Activated CD8-positive, alpha-beta T cell treated with anti-CD3 and anti-CD28 coated beads for 36 hours (primary cell): ENCODE measurements around the gene MYOM3. TPM values are rescaled to one million over a fixed set of nuclear protein-coding genes. Genes with fewer than 3 reads are reported as not detected.

Experiments
- ATAC-seq: fragments of 200-7000 bp; cut with Tn5 transposase; one replicate; pipeline ENCODE4 v1.10.0; 2021; ENCODE audit warnings: mild to moderate bottlenecking, moderate library complexity
- CTCF ChIA-PET: fragments of 350-600 bp; sonication (Branson Sonifier 250); formaldehyde crosslinking; loops from one replicate; lab custom pipeline; 2021; ENCODE audit warnings: antibody characterized with exemption; lab: Charles Lee
- POLR2A ChIA-PET: fragments of 350-600 bp; sonication (Branson Sonifier 250); formaldehyde crosslinking; loops from one replicate; lab custom pipeline; 2021; ENCODE audit warnings: antibody characterized with exemption; lab: Charles Lee
- DNase-seq: peaks from one replicate; pipeline ENCODE4 v3.0.0-alpha.2; 2020
- H3K27ac Mint-ChIP-seq: one replicate; pipeline ENCODE4 v1.8.0; 2021; ENCODE audit warnings: mild to moderate bottlenecking, mixed read lengths
- H3K27me3 Mint-ChIP-seq: one replicate; pipeline ENCODE4 v1.8.0; 2021; ENCODE audit warnings: mixed read lengths
- H3K36me3 Mint-ChIP-seq: one replicate; pipeline ENCODE4 v1.8.0; 2021; ENCODE audit warnings: low read depth, mixed read lengths
- H3K4me1 Mint-ChIP-seq: one replicate; pipeline ENCODE4 v1.8.0; 2021; ENCODE audit warnings: low read depth, mixed read lengths
- H3K4me3 Mint-ChIP-seq: one replicate; pipeline ENCODE4 v1.8.0; 2021; ENCODE audit warnings: mild to moderate bottlenecking, moderate library complexity, mixed read lengths
- H3K9me3 Mint-ChIP-seq: one replicate; pipeline ENCODE4 v1.8.0; 2021; ENCODE audit warnings: mixed read lengths
- intact Hi-C: fragments of 100-400 bp; cut with micrococcal nuclease; formaldehyde crosslinking; loops from one replicate; pipeline ENCODE4 v1.10.0; 2022
- total RNA-seq, 2 experiments: library from RNA; stranded (reverse); gene quantifications; one replicate each; pipeline ENCODE4 v1.2.3, GENCODE V29; 2021
- TF ChIP-seq, protein P1 (sequence below): fragments of 200-600 bp; IDR thresholded peaks from one replicate; pipeline ENCODE4 v1.8.0; 2022; ENCODE audit warnings: antibody characterized with exemption, mild to moderate bottlenecking

MYOM3 gene
- total RNA-seq, 2 experiments from 2014 or later, result not detected

DNA sequence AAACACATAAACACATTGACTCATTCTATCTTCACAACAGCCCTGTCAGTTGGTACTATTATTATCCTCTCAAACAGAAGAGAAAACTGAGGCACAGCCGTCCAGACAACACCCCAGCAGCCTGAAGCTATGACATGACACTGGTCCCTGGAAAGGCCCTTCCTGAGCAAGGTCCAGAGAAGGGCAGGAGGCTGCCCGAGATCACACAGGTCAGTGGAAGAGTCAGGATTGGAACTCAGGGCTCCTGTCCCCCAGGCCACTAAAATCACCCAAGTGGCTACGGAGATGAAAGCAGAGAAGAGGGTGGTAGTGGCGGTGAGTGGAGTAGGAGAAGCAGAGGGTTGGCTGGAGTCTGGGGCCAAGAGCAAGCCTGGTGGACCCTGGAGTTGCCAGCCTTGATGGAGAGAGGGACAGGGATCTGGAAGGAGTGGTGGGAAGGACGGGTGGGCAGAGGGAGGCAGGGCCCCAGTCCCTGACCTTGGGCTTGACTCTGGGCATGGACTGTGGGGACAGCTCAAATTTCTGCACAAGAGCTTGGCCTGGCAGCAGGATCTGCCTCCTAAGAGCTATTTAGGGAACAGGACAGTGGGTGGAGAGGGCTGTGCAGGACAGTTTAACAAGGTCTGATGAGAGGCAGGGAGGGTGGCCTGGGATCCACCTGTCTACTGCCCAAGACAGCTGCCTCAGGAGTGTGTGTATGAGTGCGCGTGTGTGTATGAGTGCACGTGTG lies 15.8 kb downstream of the MYOM3 start:
- Mint-ChIP-seq H3K4me1 (peaks cover 3% of the 10 kb centered on the region), H3K27ac (no peak overlapping the region), H3K36me3 (no peaks in the 10 kb centered on the region), H3K9me3 (no peaks in the 10 kb centered on the region), H3K27me3 (no peaks in the 10 kb centered on the region), H3K4me3 (no peak overlapping the region)
- TF ChIP-seq, protein P1, sequence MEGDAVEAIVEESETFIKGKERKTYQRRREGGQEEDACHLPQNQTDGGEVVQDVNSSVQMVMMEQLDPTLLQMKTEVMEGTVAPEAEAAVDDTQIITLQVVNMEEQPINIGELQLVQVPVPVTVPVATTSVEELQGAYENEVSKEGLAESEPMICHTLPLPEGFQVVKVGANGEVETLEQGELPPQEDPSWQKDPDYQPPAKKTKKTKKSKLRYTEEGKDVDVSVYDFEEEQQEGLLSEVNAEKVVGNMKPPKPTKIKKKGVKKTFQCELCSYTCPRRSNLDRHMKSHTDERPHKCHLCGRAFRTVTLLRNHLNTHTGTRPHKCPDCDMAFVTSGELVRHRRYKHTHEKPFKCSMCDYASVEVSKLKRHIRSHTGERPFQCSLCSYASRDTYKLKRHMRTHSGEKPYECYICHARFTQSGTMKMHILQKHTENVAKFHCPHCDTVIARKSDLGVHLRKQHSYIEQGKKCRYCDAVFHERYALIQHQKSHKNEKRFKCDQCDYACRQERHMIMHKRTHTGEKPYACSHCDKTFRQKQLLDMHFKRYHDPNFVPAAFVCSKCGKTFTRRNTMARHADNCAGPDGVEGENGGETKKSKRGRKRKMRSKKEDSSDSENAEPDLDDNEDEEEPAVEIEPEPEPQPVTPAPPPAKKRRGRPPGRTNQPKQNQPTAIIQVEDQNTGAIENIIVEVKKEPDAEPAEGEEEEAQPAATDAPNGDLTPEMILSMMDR, result no peak
- POLR2A ChIA-PET, result interaction anchor here (1.1 kb wide), 1 partner anchor 8 kb away, joined by 3 read pairs; no protein-coding TSS in a partner anchor
- CTCF ChIA-PET, result no interaction called here
- DNase-seq (no peak), ATAC-seq (no peak)
- intact Hi-C loops, result no loop called here

DNA sequence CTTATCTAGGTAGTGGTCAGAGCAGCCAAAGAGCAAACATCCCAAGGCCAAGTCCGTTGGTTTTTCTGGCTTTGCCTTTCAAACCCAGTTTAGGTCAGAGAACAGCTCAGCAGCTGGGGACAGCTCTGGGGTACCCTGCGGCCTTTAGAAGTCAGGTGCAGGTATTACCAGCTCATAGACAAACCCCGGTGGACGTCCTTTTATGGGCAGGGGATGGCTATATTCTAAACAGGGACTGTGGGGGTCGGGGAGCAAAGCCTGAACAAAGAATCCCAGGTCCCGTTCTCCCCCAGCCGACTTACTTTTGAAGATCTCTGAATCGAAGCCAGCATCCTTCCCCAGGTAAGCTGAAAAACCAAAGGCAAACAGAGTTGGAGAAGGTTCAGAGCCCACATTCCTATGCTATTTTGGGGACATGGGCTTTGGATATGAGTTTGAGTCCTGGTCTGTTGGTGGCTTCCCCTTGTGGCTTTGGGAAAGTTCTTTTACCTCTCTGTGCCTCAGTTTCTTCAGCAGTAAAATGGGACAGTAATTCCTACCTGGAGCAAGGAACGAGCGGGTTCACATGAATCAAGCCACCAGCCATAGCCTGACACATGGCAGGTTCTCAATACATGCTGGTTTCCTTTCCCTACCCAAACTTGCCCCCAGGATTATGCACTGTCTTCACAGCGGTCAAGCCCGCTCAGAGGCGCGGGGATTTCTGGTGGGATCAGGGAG lies 16.6 kb downstream of the MYOM3 start:
- no peak for ATAC-seq
- H3K9me3 Mint-ChIP-seq, result no peaks in the 10 kb centered on the region
- ChIA-PET POLR2A (interaction anchor here (1.1 kb wide), 1 partner anchor 9 kb away, joined by 3 read pairs; no protein-coding TSS in a partner anchor), CTCF (no interaction called here)
- peaks cover 3% of the 10 kb centered on the region for H3K4me1 Mint-ChIP-seq
- DNase-seq, result no peak
- no peaks in the 10 kb centered on the region for H3K27me3 Mint-ChIP-seq
- no peak overlapping the region for H3K4me3 Mint-ChIP-seq
- H3K27ac Mint-ChIP-seq, result no peak overlapping the region
- intact Hi-C loops, result no loop called here
- TF ChIP-seq, protein P1, result no peak
- no peaks in the 10 kb centered on the region for H3K36me3 Mint-ChIP-seq

DNA sequence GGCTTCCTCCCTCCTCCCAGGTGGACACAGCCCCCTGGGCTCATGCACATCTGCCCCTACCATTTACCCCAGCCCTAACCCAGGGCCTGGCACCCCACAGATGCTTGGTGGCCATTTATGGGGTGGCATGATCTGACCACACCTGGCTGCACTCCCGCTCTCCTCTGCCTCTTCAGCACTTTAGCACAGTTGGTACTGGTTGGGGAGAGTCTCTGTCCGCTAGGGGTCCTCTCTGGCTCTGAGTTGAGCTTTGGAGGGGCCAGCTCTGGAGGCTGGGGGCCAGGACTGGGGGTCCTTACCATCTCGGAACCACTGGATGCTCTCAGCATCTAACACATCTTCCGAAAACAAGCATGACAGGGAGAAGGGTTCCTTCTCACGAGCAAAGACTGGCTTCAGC lies 17.4 kb downstream of the MYOM3 start:
- H3K36me3 Mint-ChIP-seq, result no peaks in the 10 kb centered on the region
- TF ChIP-seq, protein P1, result no peak
- ATAC-seq (no peak), DNase-seq (no peak)
- intact Hi-C loops, result no loop called here
- H3K9me3 Mint-ChIP-seq, result no peaks in the 10 kb centered on the region
- H3K27ac Mint-ChIP-seq, result no peak overlapping the region
- CTCF ChIA-PET, result interaction anchor here (0.7 kb wide), 1 partner anchor 297 kb away, joined by 3 read pairs; no protein-coding TSS in a partner anchor
- no peaks in the 10 kb centered on the region for H3K27me3 Mint-ChIP-seq
- H3K4me3 Mint-ChIP-seq, result no peak overlapping the region
- POLR2A ChIA-PET, result no interaction called here
- peaks cover 3% of the 10 kb centered on the region for H3K4me1 Mint-ChIP-seq

DNA sequence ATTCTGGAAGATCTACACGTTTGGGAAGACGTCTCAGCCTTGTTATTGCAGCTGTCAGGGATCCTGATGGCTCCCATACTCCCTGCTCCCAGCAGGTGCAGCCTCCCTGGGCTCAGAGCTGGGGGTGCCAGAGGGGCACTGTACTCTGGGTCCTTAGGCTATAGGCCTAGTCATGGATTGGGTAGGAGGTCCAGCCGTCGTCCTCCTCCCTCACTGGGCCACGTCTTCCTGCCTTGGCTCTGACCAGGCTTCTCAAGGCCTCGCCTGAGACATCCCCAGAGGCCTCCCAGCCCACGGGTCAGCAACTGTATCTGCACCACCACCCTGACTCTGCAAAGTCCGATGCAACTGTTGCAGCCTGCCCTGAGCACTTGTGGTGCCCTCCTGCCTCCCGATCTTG lies 18.2 kb downstream of the MYOM3 start:
- no peak for ATAC-seq
- H3K27ac Mint-ChIP-seq, result no peak overlapping the region
- CTCF ChIA-PET, result interaction anchor here (0.7 kb wide), 1 partner anchor 296 kb away, joined by 3 read pairs; no protein-coding TSS in a partner anchor

More for the DNA sequence above, 18.2 kb downstream of the MYOM3 start:
- POLR2A ChIA-PET, result no interaction called here
- DNase-seq, result no peak
- peaks cover 3% of the 10 kb centered on the region for H3K4me1 Mint-ChIP-seq
- TF ChIP-seq, protein P1, result no peak
- intact Hi-C loops, result no loop called here
- H3K36me3 Mint-ChIP-seq, result no peaks in the 10 kb centered on the region
- H3K4me3 Mint-ChIP-seq, result no peak overlapping the region
- no peaks in the 10 kb centered on the region for H3K27me3 Mint-ChIP-seq
- no peaks in the 10 kb centered on the region for H3K9me3 Mint-ChIP-seq
